Left ventricle myocardium inferior (tissue), 1 donor: ENCODE results near the gene NFATC2IP. TPM values are rescaled to one million over a fixed set of nuclear protein-coding genes. Genes with fewer than 3 reads are reported as not detected.
"Not testable (repeated sequence)": the region's sequence is repeated elsewhere in the genome, so short reads cannot be mapped to it uniquely, and the experiment has no call there.

Experiments
- DNase-seq: peaks from one replicate; pipeline ENCODE4 v3.0.0-alpha.2; 2020
- H3K27ac ChIP-seq: fragments of 200-600 bp; replicated peaks from 2 replicates; pipeline ENCODE4 v1.8.0; 2021
- H3K27me3 ChIP-seq: fragments of 200-600 bp; 2 replicates; pipeline ENCODE4 v1.8.0; 2021; ENCODE audit warnings: low read depth
- H3K36me3 ChIP-seq: fragments of 200-600 bp; 2 replicates; pipeline ENCODE4 v1.8.0; 2021
- H3K4me1 ChIP-seq: fragments of 200-600 bp; 2 replicates; pipeline ENCODE4 v1.8.0; 2021
- H3K4me3 ChIP-seq: fragments of 200-600 bp; 2 replicates; pipeline ENCODE4 v1.8.0; 2021; ENCODE audit warnings: mild to moderate bottlenecking, moderate library complexity
- H3K9me3 ChIP-seq: fragments of 200-600 bp; replicated peaks from 2 replicates; pipeline ENCODE4 v1.8.0; 2021
- CTCF ChIP-seq: fragments of 200-600 bp; IDR thresholded peaks from 2 replicates; pipeline ENCODE4 v1.8.0; 2021; ENCODE audit warnings: antibody characterized with exemption, mild to moderate bottlenecking, borderline replicate concordance
- intact Hi-C: fragments of 100-400 bp; cut with micrococcal nuclease; formaldehyde crosslinking; loops from one replicate; pipeline ENCODE4 v1.11.0; 2022
- total RNA-seq: library from RNA; stranded (reverse); fragmentation: NEBNext Ultra II Directional; extraction: Animal tissue kit (Norgen Biotek cat#: 25700); gene quantifications from one replicate; pipeline ENCODE4 v1.2.1, GENCODE V29; 2021
- donor health status: DM: no; HTN: yes; CAD: no; lungs with severe emphysema.

NFATC2IP gene
- total RNA-seq, 1 donor from 2014 or later, result 18.1 TPM

- peaks cover 30% of the 10 kb centered on the region for H3K36me3 ChIP-seq
- H3K4me1 ChIP-seq, result peaks cover 28% of the 10 kb centered on the region
- H3K9me3 ChIP-seq, result no peaks in the 10 kb centered on the region
- no peaks in the 10 kb centered on the region for H3K27me3 ChIP-seq
- peak; percentile 98 for DNase-seq
- TF ChIP-seq CTCF, result no peak
- intact Hi-C loops, result no loop called here
- peak within 1 kb of the TSS; percentile 89 for H3K27ac ChIP-seq
- H3K4me3 ChIP-seq, result peak within 1 kb of the TSS; percentile 96
These were observed 23.9 kb downstream of the NFATC2IP start, which contains the start of gene SPNS1 for GRCh38 chr16:28974437-28975157. SPNS1 (plus strand) TSS chr16:28974778; CDS start chr16:28975152, 374 bp downstream.

- no peak for TF ChIP-seq CTCF
- Histone ChIP-seq H3K4me3 (peak overlapping the region; percentile 96), H3K36me3 (peaks cover 36% of the 10 kb centered on the region), H3K27me3 (no peaks in the 10 kb centered on the region), H3K9me3 (no peaks in the 10 kb centered on the region), H3K4me1 (peaks cover 28% of the 10 kb centered on the region), H3K27ac (peak overlapping the region; percentile 89)
- intact Hi-C loops, result no loop called here
- DNase-seq, result no peak
These were observed 24.4 kb downstream of the NFATC2IP start for GRCh38 chr16:28975158-28975599.

- Histone ChIP-seq H3K27ac (no peak overlapping the region), H3K4me3 (no peak overlapping the region), H3K4me1 (peaks cover 28% of the 10 kb centered on the region), H3K27me3 (no peaks in the 10 kb centered on the region), H3K9me3 (peaks cover 8% of the 10 kb centered on the region), H3K36me3 (peaks cover 64% of the 10 kb centered on the region)
- DNase-seq, result no peak
- TF ChIP-seq CTCF, result peak; percentile 43
- intact Hi-C loops, result no loop called here
These were observed 27.2 kb downstream of the NFATC2IP start for GRCh38 chr16:28977703-28978662.

GRCh38 chr16:28980330-28980729 is 29.6 kb downstream of the NFATC2IP start:
- intact Hi-C loops, H3K9me3 ChIP-seq, H3K27ac ChIP-seq, H3K4me3 ChIP-seq, H3K27me3 ChIP-seq, DNase-seq: not testable (repeated sequence)
- Histone ChIP-seq H3K36me3 (peaks cover 87% of the 10 kb centered on the region), H3K4me1 (peaks cover 11% of the 10 kb centered on the region)

GRCh38 chr16:28980929-28981328 is 30.2 kb downstream of the NFATC2IP start:
- TF ChIP-seq CTCF, result no peak
- no peak overlapping the region for H3K4me3 ChIP-seq
- no peak for DNase-seq
- no peaks in the 10 kb centered on the region for H3K27me3 ChIP-seq
- peaks cover 5% of the 10 kb centered on the region for H3K4me1 ChIP-seq
- H3K27ac ChIP-seq, result no peak overlapping the region
- intact Hi-C loops, result no loop called here
- peaks cover 8% of the 10 kb centered on the region for H3K9me3 ChIP-seq
- peaks cover 93% of the 10 kb centered on the region for H3K36me3 ChIP-seq
